ENCODE measurements around the gene THBD. TPM values are rescaled to one million over a fixed set of nuclear protein-coding genes. Genes with fewer than 3 reads are reported as not detected.

Gene THBD
- total RNA-seq, 6 experiments from 2014 or later: 1.4 to 15.6 (median 4.9) TPM

DNA sequence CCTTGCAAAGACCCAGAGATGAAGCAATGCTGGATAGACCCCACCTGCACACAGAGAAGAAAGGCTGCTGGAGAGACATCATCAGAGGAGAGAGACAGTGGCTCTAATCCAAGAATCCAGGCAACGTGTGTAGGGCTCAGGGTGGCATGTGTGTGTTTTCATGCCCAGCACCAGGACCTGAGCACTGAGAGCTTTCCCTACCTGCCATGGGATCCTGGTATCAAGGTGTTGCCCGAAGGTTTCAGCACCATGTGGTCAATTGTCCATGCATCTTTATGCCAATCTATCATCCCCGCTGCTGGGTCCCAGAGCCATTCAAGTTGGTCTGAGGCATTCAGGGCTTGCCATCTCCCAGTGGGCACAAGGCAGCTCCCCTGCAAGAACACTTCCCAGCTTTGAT is 44.1 kb upstream of the THBD start:
- DNase-seq: no peak
- Histone ChIP-seq H3K36me3 (no peaks in the 10 kb centered on the region), H3K9me3 (no peaks in the 10 kb centered on the region), H3K4me1 (no peaks in the 10 kb centered on the region), H3K4me3 (no peak overlapping the region), H3K27me3 (no peaks in the 10 kb centered on the region), H3K27ac (no peak overlapping the region)
- intact Hi-C loops (cut with DNase I): no loop called here
- ATAC-seq: no peak
- 0% methylated on average over 1 of the region's 3 CpGs for WGBS (ENCODE audit: insufficient coverage, low coverage, low lambda C conversion rate, missing lambda C conversion rate)
- TF ChIP-seq CTCF (IDR thresholded peaks at IDR 0.05): no peak
- no peak for TF ChIP-seq POLR2A (IDR thresholded peaks at IDR 0.05)

DNA sequence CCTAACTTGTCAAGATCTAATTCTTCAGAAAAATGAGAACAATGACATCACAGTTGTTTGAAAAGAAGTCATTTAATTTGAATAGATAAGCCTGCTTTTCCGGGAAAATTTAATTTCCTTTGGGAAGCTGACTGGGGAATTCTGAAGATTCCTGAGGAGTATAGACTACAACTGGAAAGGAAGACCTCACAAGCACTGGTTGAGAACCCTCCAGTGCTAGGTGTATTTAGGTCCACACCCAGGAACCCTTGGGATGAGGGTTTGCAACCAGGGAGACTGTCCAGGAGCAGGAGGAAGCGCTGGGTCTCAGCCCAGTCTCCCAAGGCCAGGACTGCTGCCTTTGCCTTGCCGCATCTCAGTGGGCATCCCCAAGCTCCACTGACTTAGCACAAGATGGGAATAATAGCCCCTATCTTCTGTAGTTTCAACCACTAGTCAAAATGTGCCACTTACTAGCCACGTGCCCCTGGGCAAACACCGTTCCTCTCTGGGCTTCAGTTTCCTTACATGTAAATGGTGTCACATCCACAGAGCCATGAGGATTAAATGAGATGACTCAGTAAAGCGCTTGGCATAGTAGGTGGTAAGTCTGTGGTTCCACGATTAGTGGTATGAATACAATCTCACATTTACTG is 43.5 kb upstream of the THBD start:
- WGBS (ENCODE audit: insufficient coverage, low coverage, low lambda C conversion rate, missing lambda C conversion rate): 34% methylated on average over 3 of the region's 7 CpGs
- peak in 1 of 3 donors; percentile 25 for DNase-seq
- H3K9me3 ChIP-seq: no peaks in the 10 kb centered on the region
- TF ChIP-seq CTCF (IDR thresholded peaks at IDR 0.05): no peak
- no peak for TF ChIP-seq POLR2A (IDR thresholded peaks at IDR 0.05)
- H3K4me3 ChIP-seq: no peak overlapping the region
- H3K27ac ChIP-seq: no peak overlapping the region
- intact Hi-C loops (cut with DNase I): no loop called here
- no peaks in the 10 kb centered on the region for H3K27me3 ChIP-seq
- no peaks in the 10 kb centered on the region for H3K4me1 ChIP-seq
- peak in 1 of 4 donors; percentile 17 for ATAC-seq
- no peaks in the 10 kb centered on the region for H3K36me3 ChIP-seq

GRCh38 chr20:23092384-23092756 is 42.9 kb upstream of the THBD start:
- intact Hi-C loops (cut with DNase I): no loop called here
- ATAC-seq (peak; percentile 8 to 51 (median 47)), DNase-seq (no peak)
- H3K36me3 ChIP-seq: no peaks in the 10 kb centered on the region
- WGBS (ENCODE audit: insufficient coverage, low coverage, low lambda C conversion rate, missing lambda C conversion rate): 11% methylated on average over 2 of the region's 2 CpGs
- no peak for TF ChIP-seq POLR2A (IDR thresholded peaks at IDR 0.05)
- TF ChIP-seq CTCF (IDR thresholded peaks at IDR 0.05): no peak
- H3K4me3 ChIP-seq: no peak overlapping the region
- peak overlapping the region in 1 of 3 donors; percentile 39 for H3K27ac ChIP-seq
- H3K9me3 ChIP-seq: no peaks in the 10 kb centered on the region
- H3K4me1 ChIP-seq: no peaks in the 10 kb centered on the region
- H3K27me3 ChIP-seq: no peaks in the 10 kb centered on the region

GRCh38 chr20:23091721-23092383 is 42.4 kb upstream of the THBD start:
- Histone ChIP-seq H3K27ac (peak overlapping the region in 2 of 3 donors; percentile 7 to 39), H3K36me3 (no peaks in the 10 kb centered on the region), H3K4me1 (no peaks in the 10 kb centered on the region), H3K9me3 (no peaks in the 10 kb centered on the region), H3K4me3 (no peak overlapping the region), H3K27me3 (no peaks in the 10 kb centered on the region)
- ATAC-seq (peak; percentile 14 to 34 (median 23)), DNase-seq (no peak)
- intact Hi-C loops (cut with DNase I): no loop called here
- no peak for TF ChIP-seq CTCF (IDR thresholded peaks at IDR 0.05)
- TF ChIP-seq POLR2A (IDR thresholded peaks at IDR 0.05): no peak
- 25% methylated on average over 6 of the region's 8 CpGs for WGBS (ENCODE audit: insufficient coverage, low coverage, low lambda C conversion rate, missing lambda C conversion rate)

Measured in right lobe of liver (tissue), 6 donors.